B cell (primary cell): ENCODE data around the gene MYH13.

Experiments used
- CTCF ChIP-seq: fragments of 200-600 bp; IDR thresholded peaks from one replicate; pipeline ENCODE4 v1.8.0; 2022; ENCODE audit warnings: antibody characterized with exemption, mild to moderate bottlenecking
- EZH2 ChIP-seq: IDR thresholded peaks from 2 replicates; pipeline ENCODE4 v1.6.1; 2012; ENCODE audit warnings: borderline replicate concordance, low read depth, mild to moderate bottlenecking, moderate library complexity, low read length; ENCODE audit not compliant: insufficient read depth, poor library complexity, severe bottlenecking

GRCh38 chr17:10280068-10280467 lies 92.7 kb downstream of the MYH13 start:
- TF ChIP-seq CTCF, result no peak
- no peak for TF ChIP-seq EZH2
